Right lobe of liver (tissue), 6 donors: ENCODE results near the gene AKAP13. TPM values are rescaled to one million over a fixed set of nuclear protein-coding genes. Genes with fewer than 3 reads are reported as not detected.
"Not testable (repeated sequence)": the region's sequence is repeated elsewhere in the genome, so short reads cannot be mapped to it uniquely, and the experiment has no call there.

ENCODE experiments used
- ATAC-seq, 4 donors: fragments of 200-7000 bp; cut with Tn5 transposase; one replicate each; pipeline ENCODE4 v1.9.1; 2020; ENCODE audit warnings: mild to moderate bottlenecking in 4 of 4, moderate library complexity in 4 of 4
- DNase-seq, 3 donors: peaks; one replicate each; pipeline ENCODE4 v3.0.0-alpha.2; 2020
- H3K27ac ChIP-seq, 3 donors: fragments of 200-600 bp; one replicate each; pipeline ENCODE4 v1.8.0; 2022
- H3K27me3 ChIP-seq, 2 donors: fragments of 200-600 bp; one replicate each; pipeline ENCODE4 v1.8.0; 2022
- H3K36me3 ChIP-seq, 4 donors: fragments of 200-600 bp; sonication (generic) in 1 of 4; one replicate each; pipeline versions ENCODE4 v1.5.1 to v1.8.0; 2017 to 2022; ENCODE audit warnings: control low read depth in 1 of 4
- H3K4me1 ChIP-seq, 4 donors: fragments of 200-600 bp; sonication (generic) in 1 of 4; one replicate each; pipeline versions ENCODE4 v1.5.1 to v1.8.0; 2017 to 2022; ENCODE audit warnings: control low read depth in 1 of 4
- H3K4me3 ChIP-seq, 3 donors: fragments of 200-600 bp; one replicate each; pipeline ENCODE4 v1.8.0; 2022
- H3K9me3 ChIP-seq, 4 donors: fragments of 200-600 bp; sonication (generic) in 1 of 4; one replicate each; pipeline versions ENCODE4 v1.5.1 to v1.8.0; 2017 to 2022; ENCODE audit warnings: control low read depth in 1 of 4
- CTCF ChIP-seq, 4 donors: fragments of 200-600 bp in 3 of 4; fragments of 450-650 bp in 1 of 4; IDR thresholded peaks; one replicate each; pipeline versions ENCODE4 v1.5.1 to v1.8.0; 2016 to 2022; ENCODE audit warnings: antibody characterized with exemption in 4 of 4, mild to moderate bottlenecking in 2 of 4
- POLR2A ChIP-seq: fragments of 450-650 bp; IDR thresholded peaks from one replicate; pipeline ENCODE4 v1.6.1; 2017; ENCODE audit warnings: antibody characterized with exemption, mild to moderate bottlenecking
- WGBS: methylation state at CpG from one replicate; pipeline ENCODE4 v1.1.6; 2018; ENCODE audit warnings: low coverage, low lambda C conversion rate; ENCODE audit not compliant: insufficient coverage; ENCODE audit errors: missing lambda C conversion rate; 5-methylcytosine and 5-hydroxymethylcytosine counted together
- intact Hi-C, 2 donors: fragments of 100-400 bp; cut with DNase I; formaldehyde crosslinking; loops; one replicate each; pipeline versions ENCODE4 v1.11.2 to v1.14.1; 2022
- total RNA-seq, 6 experiments: library from RNA; depleted of rRNA in 2 of 6; stranded (reverse); fragments of >200 nt in 2 of 6; fragmentation: NEBNext Ultra II Directional in 3 of 6; extraction: Animal tissue kit (Norgen Biotek cat#: 25700) in 3 of 6; gene quantifications; one replicate each; pipeline versions ENCODE4 v1.1.0 to v1.2.4, GENCODE V29; 2016 to 2023
- donor health status: DM: no; HTN: yes; CAD: no.
- donor health status: DM: no; HTN: no; CAD: no.
- donor health status: DM: no; HTN: no; CAD: no.
- donor health status: DM: no; HTN: yes; CAD: no.
- donor health status: DM: no; HTN: yes; CAD: no.

Gene AKAP13
- total RNA-seq, 6 experiments from 2014 or later: 50.1 to 73.1 (median 63.9) TPM

GRCh38 chr15:85477730-85478129 is 97.3 kb downstream of the AKAP13 start:
- DNase-seq: no peak
- TF ChIP-seq CTCF (IDR thresholded peaks at IDR 0.05): no peak
- no peak overlapping the region for H3K27ac ChIP-seq
- H3K27me3 ChIP-seq: no peaks in the 10 kb centered on the region
- intact Hi-C loops: no loop called here
- H3K9me3 ChIP-seq: no peaks in the 10 kb centered on the region
- peaks cover 0 to 16% (median 3%) of the 10 kb centered on the region in 4 donors for H3K4me1 ChIP-seq
- no peaks in the 10 kb centered on the region for H3K36me3 ChIP-seq
- 68% methylated on average over 3 of the region's 4 CpGs for WGBS
- no peak overlapping the region for H3K4me3 ChIP-seq
- peak in 3 of 4 donors; percentile 24 to 39 (median 26) for ATAC-seq

- intact Hi-C loops: no loop called here
- ATAC-seq: peak in 2 of 4 donors; percentile 6 to 46
- WGBS: 28% methylated on average over 4 of the region's 4 CpGs
These were observed 98.8 kb downstream of the AKAP13 start for GRCh38 chr15:85479071-85479647.

GRCh38 chr15:85480923-85481322 is 100.5 kb downstream of the AKAP13 start:
- WGBS: 88% methylated on average over 6 of the region's 6 CpGs
- intact Hi-C loops: no loop called here
- DNase-seq (no peak), ATAC-seq (no peak)
- Histone ChIP-seq H3K4me1 (peaks cover 0 to 20% (median 5%) of the 10 kb centered on the region in 4 donors), H3K27me3 (no peaks in the 10 kb centered on the region), H3K4me3 (no peak overlapping the region), H3K27ac (no peak overlapping the region), H3K9me3 (no peaks in the 10 kb centered on the region), H3K36me3 (no peaks in the 10 kb centered on the region)
- TF ChIP-seq CTCF (IDR thresholded peaks at IDR 0.05): no peak
- no peak for TF ChIP-seq POLR2A

More at GRCh38 chr15:85479071-85479647, 98.8 kb downstream of the AKAP13 start:
- H3K27ac ChIP-seq: peak overlapping the region in 1 of 3 donors; percentile 8
- TF ChIP-seq CTCF (IDR thresholded peaks at IDR 0.05) (no peak), POLR2A (no peak)
- H3K4me1 ChIP-seq: peaks cover 0 to 20% (median 5%) of the 10 kb centered on the region in 4 donors
- H3K27me3 ChIP-seq: no peaks in the 10 kb centered on the region
- DNase-seq: no peak
- H3K4me3 ChIP-seq: no peak overlapping the region
- no peaks in the 10 kb centered on the region for H3K36me3 ChIP-seq
- H3K9me3 ChIP-seq: no peaks in the 10 kb centered on the region

- H3K4me3 ChIP-seq, DNase-seq, H3K9me3 ChIP-seq, H3K27me3 ChIP-seq, ATAC-seq, intact Hi-C loops, H3K36me3 ChIP-seq: not testable (repeated sequence)
- H3K4me1 ChIP-seq: peaks cover 0 to 20% (median 5%) of the 10 kb centered on the region in 4 donors
- peak overlapping the region in 1 of 3 donors; percentile 52 for H3K27ac ChIP-seq
These were observed 101.1 kb downstream of the AKAP13 start for GRCh38 chr15:85481543-85481942.

- H3K4me1 ChIP-seq: peaks cover 0 to 20% (median 5%) of the 10 kb centered on the region in 4 donors
- DNase-seq: no peak
- intact Hi-C loops: no loop called here
- TF ChIP-seq POLR2A (no peak), CTCF (IDR thresholded peaks at IDR 0.05) (no peak)
- H3K4me3 ChIP-seq: no peak overlapping the region
- no peaks in the 10 kb centered on the region for H3K27me3 ChIP-seq
- H3K9me3 ChIP-seq: no peaks in the 10 kb centered on the region
- H3K36me3 ChIP-seq: no peaks in the 10 kb centered on the region
- peak; percentile 25 to 61 (median 44) for ATAC-seq
- H3K27ac ChIP-seq: peak overlapping the region in 2 of 3 donors; percentile 3 to 52
- WGBS: 34% methylated on average over 6 of the region's 6 CpGs
These were observed 102.5 kb downstream of the AKAP13 start for GRCh38 chr15:85482894-85483293.

GRCh38 chr15:85483955-85484354 is 103.6 kb downstream of the AKAP13 start:
- WGBS: 87% methylated on average over 1 of the region's 1 CpG
- H3K9me3 ChIP-seq, ATAC-seq, H3K36me3 ChIP-seq, DNase-seq, H3K4me3 ChIP-seq, H3K27me3 ChIP-seq, H3K27ac ChIP-seq, intact Hi-C loops: not testable (repeated sequence)
- peaks cover 0 to 20% (median 5%) of the 10 kb centered on the region in 4 donors for H3K4me1 ChIP-seq

- ATAC-seq, intact Hi-C loops, DNase-seq, H3K27me3 ChIP-seq, H3K9me3 ChIP-seq, H3K4me3 ChIP-seq, H3K36me3 ChIP-seq, H3K27ac ChIP-seq: not testable (repeated sequence)
- H3K4me1 ChIP-seq: peaks cover 0 to 15% (median 5%) of the 10 kb centered on the region in 4 donors
These were observed 104.5 kb downstream of the AKAP13 start for GRCh38 chr15:85484923-85485322.
